IPS-20b (cell line): ENCODE data around the gene PLEKHA8.

Experiments used
- H3K27ac ChIP-seq: one replicate; pipeline ENCODE4 v1.5.1; 2013; ENCODE audit warnings: low read length
- H3K27me3 ChIP-seq: 2 replicates; pipeline ENCODE4 v1.6.1; 2013; ENCODE audit warnings: mild to moderate bottlenecking, low read length, inconsistent platforms; ENCODE audit not compliant: insufficient read depth
- H3K36me3 ChIP-seq: 2 replicates; pipeline ENCODE4 v1.6.1; 2013; ENCODE audit warnings: low read depth, mild to moderate bottlenecking, inconsistent platforms, low read length, moderate library complexity; ENCODE audit not compliant: insufficient read depth
- H3K4me1 ChIP-seq: 2 replicates; pipeline ENCODE4 v1.6.1; 2013; ENCODE audit warnings: mild to moderate bottlenecking, control low read depth, inconsistent platforms, low read length, moderate library complexity; ENCODE audit not compliant: insufficient read depth
- H3K4me3 ChIP-seq: 2 replicates; pipeline ENCODE4 v1.5.1; 2013; ENCODE audit warnings: mild to moderate bottlenecking, low read length, inconsistent platforms
- H3K9ac ChIP-seq: 2 replicates; pipeline ENCODE4 v1.6.1; 2013; ENCODE audit warnings: low read depth, mild to moderate bottlenecking, inconsistent platforms, low read length, moderate library complexity
- H3K9me3 ChIP-seq: 2 replicates; pipeline ENCODE4 v1.6.1; 2013; ENCODE audit warnings: mild to moderate bottlenecking, low read depth, low read length, inconsistent platforms; ENCODE audit not compliant: insufficient read depth

PLEKHA8 gene

DNA sequence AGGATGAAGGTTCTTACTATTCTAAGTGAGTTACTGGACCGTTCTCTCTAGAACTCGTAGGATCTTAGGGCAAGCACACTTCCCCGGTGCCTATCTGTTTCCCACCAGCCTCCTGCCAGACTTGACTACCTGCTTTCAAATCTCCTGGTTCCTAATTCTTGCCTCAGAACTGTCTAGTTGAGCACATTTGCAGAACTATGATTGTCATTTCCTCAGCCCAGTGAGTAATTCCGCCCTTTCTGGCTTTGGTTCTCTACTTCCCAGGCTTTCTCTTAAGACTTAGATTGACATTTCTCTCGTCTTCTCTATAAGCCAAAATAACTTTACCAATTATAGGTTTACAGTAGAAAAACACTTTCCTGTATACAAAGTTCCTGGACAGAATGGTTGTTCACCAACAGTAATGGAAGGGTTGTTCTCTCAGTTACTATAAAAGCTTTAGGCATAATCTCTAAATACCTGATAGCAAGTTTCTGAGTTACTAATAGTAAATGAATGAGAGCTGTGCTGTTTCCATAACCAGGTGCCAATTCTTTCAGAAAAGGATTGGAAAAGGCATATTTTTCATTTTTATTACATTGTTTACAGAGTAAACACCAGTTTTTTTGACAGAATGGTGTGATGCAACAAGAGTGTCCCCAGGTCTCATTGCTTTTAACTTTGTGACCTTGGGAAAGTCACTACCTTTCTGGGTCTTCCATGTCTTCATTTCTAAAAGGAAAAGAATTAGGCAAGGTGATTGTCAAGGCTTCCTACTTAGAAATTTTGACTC, 41.1 kb downstream of the PLEKHA8 start:
- Histone ChIP-seq H3K27me3 (no peaks in the 10 kb centered on the region), H3K36me3 (peaks cover 49% of the 10 kb centered on the region), H3K9me3 (no peaks in the 10 kb centered on the region), H3K4me1 (no peaks in the 10 kb centered on the region), H3K4me3 (no peak overlapping the region), H3K9ac (no peak overlapping the region), H3K27ac (no peak overlapping the region)

DNA sequence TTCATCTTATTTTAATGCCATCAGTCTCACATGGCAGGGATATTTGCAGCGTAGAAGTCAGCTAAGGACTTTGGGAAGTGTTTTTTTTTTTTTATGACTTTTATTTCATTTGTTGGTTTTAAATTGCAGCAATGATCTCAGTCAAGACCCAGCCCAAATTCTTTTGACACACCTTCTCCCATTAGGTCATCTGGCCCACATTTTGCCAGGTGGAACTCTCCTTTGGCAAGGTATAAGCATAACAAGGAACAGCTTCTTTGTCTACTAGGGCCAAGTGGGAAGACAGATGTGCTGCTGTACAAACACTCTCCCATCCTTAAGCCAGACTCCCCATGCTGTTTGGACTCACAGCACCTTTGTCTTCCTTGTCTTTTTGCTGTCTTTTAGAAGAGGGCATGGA, 41.8 kb downstream of the PLEKHA8 start:
- Histone ChIP-seq H3K27ac (no peak overlapping the region), H3K9ac (no peak overlapping the region)

GRCh38 chr7:30072735-30073134, 44.5 kb downstream of the PLEKHA8 start:
- Histone ChIP-seq H3K4me3 (no peak overlapping the region), H3K9ac (no peak overlapping the region), H3K9me3 (no peaks in the 10 kb centered on the region), H3K36me3 (peaks cover 33% of the 10 kb centered on the region), H3K27ac (no peak overlapping the region), H3K27me3 (no peaks in the 10 kb centered on the region), H3K4me1 (0 out of 2 replicates have a peak, but pooled peaks cover 3% of the 10 kb centered on the region)

More for the DNA sequence above, 41.8 kb downstream of the PLEKHA8 start:
- H3K9me3 ChIP-seq, result no peaks in the 10 kb centered on the region
- H3K27me3 ChIP-seq, result no peaks in the 10 kb centered on the region
- peaks cover 43% of the 10 kb centered on the region for H3K36me3 ChIP-seq
- no peaks in the 10 kb centered on the region for H3K4me1 ChIP-seq
- H3K4me3 ChIP-seq, result no peak overlapping the region

GRCh38 chr7:30074422-30075030, 46.3 kb downstream of the PLEKHA8 start:
- 0 out of 2 replicates have a peak, but pooled peaks cover 3% of the 10 kb centered on the region for H3K4me1 ChIP-seq
- peaks cover 43% of the 10 kb centered on the region for H3K36me3 ChIP-seq
- H3K4me3 ChIP-seq, result no peak overlapping the region
- H3K27me3 ChIP-seq, result no peaks in the 10 kb centered on the region
- H3K9ac ChIP-seq, result no peak overlapping the region
- no peaks in the 10 kb centered on the region for H3K9me3 ChIP-seq
- no peak overlapping the region for H3K27ac ChIP-seq

DNA sequence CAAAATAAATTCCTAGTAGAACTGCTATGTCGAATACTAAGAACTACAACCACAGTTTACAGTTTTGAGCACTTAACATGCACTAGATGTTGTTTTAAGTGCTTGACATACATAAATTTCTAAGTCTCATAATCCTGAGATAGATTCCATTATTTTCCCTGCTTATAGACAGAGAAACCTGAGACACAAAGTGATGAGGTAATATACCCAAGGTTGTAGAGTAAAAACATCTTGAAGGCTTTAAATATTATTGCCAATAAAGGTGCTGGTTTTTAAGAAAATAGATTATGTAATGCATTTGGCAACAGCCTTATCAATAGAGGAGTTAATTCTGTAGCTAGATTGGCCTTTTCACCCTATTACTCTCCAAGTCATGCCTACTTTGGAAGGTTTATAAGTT, 48.2 kb downstream of the PLEKHA8 start:
- H3K27me3 ChIP-seq, result no peaks in the 10 kb centered on the region
- H3K4me3 ChIP-seq, result no peak overlapping the region
- peaks cover 39% of the 10 kb centered on the region for H3K36me3 ChIP-seq
- H3K27ac ChIP-seq, result no peak overlapping the region
- peaks cover 10% of the 10 kb centered on the region; the same call in 1 of the 2 replicates for H3K4me1 ChIP-seq
- H3K9ac ChIP-seq, result no peak overlapping the region
- H3K9me3 ChIP-seq, result no peaks in the 10 kb centered on the region

GRCh38 chr7:30078280-30078679, 50.1 kb downstream of the PLEKHA8 start:
- Histone ChIP-seq H3K36me3 (peaks cover 31% of the 10 kb centered on the region), H3K4me1 (peaks cover 10% of the 10 kb centered on the region; the same call in 1 of the 2 replicates), H3K9me3 (no peaks in the 10 kb centered on the region), H3K9ac (no peak overlapping the region), H3K27ac (no peak overlapping the region), H3K4me3 (no peak overlapping the region), H3K27me3 (no peaks in the 10 kb centered on the region)

GRCh38 chr7:30079880-30080279, 51.7 kb downstream of the PLEKHA8 start:
- Histone ChIP-seq H3K27ac (no peak overlapping the region), H3K36me3 (peaks cover 31% of the 10 kb centered on the region), H3K27me3 (no peaks in the 10 kb centered on the region), H3K9ac (no peak overlapping the region), H3K4me1 (peaks cover 10% of the 10 kb centered on the region; the same call in 1 of the 2 replicates), H3K9me3 (no peaks in the 10 kb centered on the region), H3K4me3 (no peak overlapping the region)

- Histone ChIP-seq H3K9ac (no peak overlapping the region), H3K27ac (no peak overlapping the region), H3K9me3 (no peaks in the 10 kb centered on the region), H3K4me1 (peaks cover 10% of the 10 kb centered on the region; the same call in 1 of the 2 replicates), H3K27me3 (no peaks in the 10 kb centered on the region), H3K36me3 (peaks cover 25% of the 10 kb centered on the region), H3K4me3 (no peak overlapping the region)
These were observed 52.6 kb downstream of the PLEKHA8 start for GRCh38 chr7:30080818-30081217.

- peaks cover 28% of the 10 kb centered on the region for H3K36me3 ChIP-seq
- peaks cover 7% of the 10 kb centered on the region; the same call in 1 of the 2 replicates for H3K4me1 ChIP-seq
- H3K27ac ChIP-seq, result no peak overlapping the region
- H3K4me3 ChIP-seq, result no peak overlapping the region
- H3K9me3 ChIP-seq, result no peaks in the 10 kb centered on the region
- no peak overlapping the region for H3K9ac ChIP-seq
- H3K27me3 ChIP-seq, result no peaks in the 10 kb centered on the region
These were observed 54.5 kb downstream of the PLEKHA8 start for GRCh38 chr7:30082686-30083085.

GRCh38 chr7:30083334-30083733, 55.1 kb downstream of the PLEKHA8 start:
- Histone ChIP-seq H3K27ac (no peak overlapping the region), H3K27me3 (no peaks in the 10 kb centered on the region), H3K36me3 (peaks cover 24% of the 10 kb centered on the region), H3K9ac (no peak overlapping the region), H3K4me3 (no peak overlapping the region), H3K9me3 (no peaks in the 10 kb centered on the region), H3K4me1 (peaks cover 7% of the 10 kb centered on the region; the same call in 1 of the 2 replicates)

DNA sequence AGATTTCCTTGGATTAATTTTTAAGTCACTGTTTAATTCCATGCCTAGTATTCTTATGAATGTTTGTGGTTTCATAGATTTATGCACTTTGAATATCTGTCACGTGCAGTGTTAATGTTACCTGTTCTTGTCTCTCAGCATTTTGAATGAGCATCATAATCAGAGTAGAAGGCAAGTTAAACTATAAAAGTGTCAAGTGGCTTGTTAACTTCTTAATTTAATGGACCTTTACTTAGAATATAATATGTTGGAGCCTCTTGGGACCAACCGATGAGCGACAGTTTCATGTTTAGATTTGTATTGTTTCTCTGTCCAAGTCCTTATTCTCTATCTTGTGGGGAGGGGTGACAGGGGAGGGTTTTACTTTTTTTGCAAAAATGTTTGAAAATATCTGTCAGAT, 56.0 kb downstream of the PLEKHA8 start:
- H3K4me1 ChIP-seq, result peaks cover 7% of the 10 kb centered on the region; the same call in 1 of the 2 replicates
- H3K27me3 ChIP-seq, result no peaks in the 10 kb centered on the region
- H3K27ac ChIP-seq, result no peak overlapping the region
- H3K4me3 ChIP-seq, result no peak overlapping the region
- H3K36me3 ChIP-seq, result peaks cover 16% of the 10 kb centered on the region
- no peaks in the 10 kb centered on the region for H3K9me3 ChIP-seq
- H3K9ac ChIP-seq, result no peak overlapping the region

GRCh38 chr7:30086529-30086928, 58.3 kb downstream of the PLEKHA8 start:
- Histone ChIP-seq H3K4me1 (0 out of 2 replicates have a peak, but pooled peaks cover 3% of the 10 kb centered on the region), H3K9ac (no peak overlapping the region), H3K27me3 (no peaks in the 10 kb centered on the region), H3K36me3 (0 out of 2 replicates have a peak, but pooled peaks cover 3% of the 10 kb centered on the region), H3K4me3 (no peak overlapping the region), H3K27ac (no peak overlapping the region), H3K9me3 (no peaks in the 10 kb centered on the region)
